ENCODE measurements around the gene TSPY10. TPM values are rescaled to one million over a fixed set of nuclear protein-coding genes. Genes with fewer than 3 reads are reported as not detected.
"Not testable (repeated sequence)": the region's sequence is repeated elsewhere in the genome, so short reads cannot be mapped to it uniquely, and the experiment has no call there.

Gene TSPY10
- total RNA-seq (2021) = not detected in 3 replicates
- not detected for Bru-seq, nascent RNA
- long read RNA-seq, experiment 1 = 0 reads
- long read RNA-seq, experiment 2 = 0 reads
- long read RNA-seq, experiment 3 = 0 reads

- POLR2A ChIA-PET; H3K36me3 Mint-ChIP-seq; CTCF ChIA-PET; ATAC-seq; H3K27ac Mint-ChIP-seq; DNase-seq (ENCODE audit: low spot score); H3K9me3 Mint-ChIP-seq; H3K27me3 Mint-ChIP-seq (ENCODE audit: low read depth); H3K4me3 Mint-ChIP-seq; H3K4me1 Mint-ChIP-seq: not testable (repeated sequence)
Measured at GRCh38 chrY:9527580-9527979, at the start of gene TSPY10. TSPY10 (plus strand) TSS chrY:9527880; CDS start chrY:9527926, 46 bp downstream.

- H3K36me3 Mint-ChIP-seq; ATAC-seq; POLR2A ChIA-PET; H3K27me3 Mint-ChIP-seq (ENCODE audit: low read depth); H3K9me3 Mint-ChIP-seq; H3K4me3 Mint-ChIP-seq; H3K4me1 Mint-ChIP-seq; DNase-seq (ENCODE audit: low spot score); H3K27ac Mint-ChIP-seq; CTCF ChIA-PET: not testable (repeated sequence)
Measured at GRCh38 chrY:9486967-9487366, 40.7 kb upstream of the TSPY10 start, which contains the start of gene TSPY9. TSPY9 (plus strand) TSS chrY:9487267; CDS start chrY:9487313, 46 bp downstream.

GRCh38 chrY:9504396-9504795 lies 23.3 kb upstream of the TSPY10 start:
- H3K4me3 Mint-ChIP-seq; ATAC-seq; H3K9me3 Mint-ChIP-seq; H3K27ac Mint-ChIP-seq; CTCF ChIA-PET; DNase-seq (ENCODE audit: low spot score); POLR2A ChIA-PET; H3K4me1 Mint-ChIP-seq; H3K27me3 Mint-ChIP-seq (ENCODE audit: low read depth); H3K36me3 Mint-ChIP-seq: not testable (repeated sequence)

- H3K36me3 Mint-ChIP-seq; H3K4me3 Mint-ChIP-seq; POLR2A ChIA-PET; DNase-seq (ENCODE audit: low spot score); H3K27me3 Mint-ChIP-seq (ENCODE audit: low read depth); ATAC-seq; H3K4me1 Mint-ChIP-seq; H3K27ac Mint-ChIP-seq; H3K9me3 Mint-ChIP-seq; CTCF ChIA-PET: not testable (repeated sequence)
Measured at GRCh38 chrY:9516287-9516686, 11.4 kb upstream of the TSPY10 start.

Other genes starting within 250 kb of the TSPY10 start
- gene TSPY4, start 190.4 kb upstream of the TSPY10 start, total RNA-seq (2021) = not detected in 3 replicates
- not detected in 3 replicates for gene TSPY8, start 170.1 kb upstream of the TSPY10 start, total RNA-seq (2021)
- not detected in 3 replicates for gene TSPY3, start 129.5 kb upstream of the TSPY10 start, total RNA-seq (2021)
- gene TSPY1, start 60.9 kb upstream of the TSPY10 start, total RNA-seq (2021) = not detected in 3 replicates
- not detected in 3 replicates for gene TSPY9, start 40.6 kb upstream of the TSPY10 start, total RNA-seq (2021)

Data from WTC11 (cell line).